Lower lobe of right lung (tissue), 2 donors: Measurements from ENCODE around the gene RAI14. TPM values are rescaled to one million over a fixed set of nuclear protein-coding genes. Genes with fewer than 3 reads are reported as not detected.

Source experiments
- ATAC-seq, 2 donors: fragments of 200-7000 bp; cut with Tn5 transposase; one replicate each; pipeline ENCODE4 v1.9.1; 2020 to 2022; ENCODE audit warnings: mild to moderate bottlenecking in 2 of 2, moderate library complexity in 2 of 2
- DNase-seq: peaks from one replicate; pipeline ENCODE4 v3.0.0-alpha.2; 2020
- H3K27ac ChIP-seq: fragments of 200-600 bp; one replicate; pipeline ENCODE4 v1.8.0; 2022
- H3K27me3 ChIP-seq: fragments of 200-600 bp; one replicate; pipeline ENCODE4 v1.8.0; 2022; ENCODE audit warnings: low read depth
- H3K36me3 ChIP-seq: fragments of 200-600 bp; one replicate; pipeline ENCODE4 v1.8.0; 2022; ENCODE audit warnings: mild to moderate bottlenecking
- H3K4me1 ChIP-seq: fragments of 200-600 bp; one replicate; pipeline ENCODE4 v1.8.0; 2022
- H3K4me3 ChIP-seq: fragments of 200-600 bp; one replicate; pipeline ENCODE4 v1.8.0; 2022; ENCODE audit warnings: mild to moderate bottlenecking
- H3K9me3 ChIP-seq: fragments of 200-600 bp; one replicate; pipeline ENCODE4 v1.8.0; 2022
- intact Hi-C: fragments of 100-400 bp; cut with DNase I; formaldehyde crosslinking; loops from one replicate; pipeline ENCODE4 v1.11.0; 2022
- total RNA-seq: library from RNA; stranded (reverse); fragmentation: NEBNext Ultra II Directional; extraction: Animal tissue kit (Norgen Biotek cat#: 25700); gene quantifications from one replicate; pipeline ENCODE4 v1.2.1, GENCODE V29; 2021
- TF ChIP-seq, protein P1 (sequence below): fragments of 200-600 bp; IDR thresholded peaks from one replicate; pipeline ENCODE4 v1.8.0; 2022; ENCODE audit warnings: antibody characterized with exemption, mild to moderate bottlenecking
- donor health status: DM: no; HTN: yes; CAD: no; lungs with severe emphysema.

Gene RAI14
- total RNA-seq, 1 donor from 2014 or later = 66.8 TPM

GRCh38 chr5:34842554-34842953 lies 186.4 kb downstream of the RAI14 start:
- ATAC-seq = no peak
- no peaks in the 10 kb centered on the region for H3K27me3 ChIP-seq
- no peak overlapping the region for H3K27ac ChIP-seq
- H3K4me3 ChIP-seq = no peak overlapping the region
- TF ChIP-seq, protein P1, sequence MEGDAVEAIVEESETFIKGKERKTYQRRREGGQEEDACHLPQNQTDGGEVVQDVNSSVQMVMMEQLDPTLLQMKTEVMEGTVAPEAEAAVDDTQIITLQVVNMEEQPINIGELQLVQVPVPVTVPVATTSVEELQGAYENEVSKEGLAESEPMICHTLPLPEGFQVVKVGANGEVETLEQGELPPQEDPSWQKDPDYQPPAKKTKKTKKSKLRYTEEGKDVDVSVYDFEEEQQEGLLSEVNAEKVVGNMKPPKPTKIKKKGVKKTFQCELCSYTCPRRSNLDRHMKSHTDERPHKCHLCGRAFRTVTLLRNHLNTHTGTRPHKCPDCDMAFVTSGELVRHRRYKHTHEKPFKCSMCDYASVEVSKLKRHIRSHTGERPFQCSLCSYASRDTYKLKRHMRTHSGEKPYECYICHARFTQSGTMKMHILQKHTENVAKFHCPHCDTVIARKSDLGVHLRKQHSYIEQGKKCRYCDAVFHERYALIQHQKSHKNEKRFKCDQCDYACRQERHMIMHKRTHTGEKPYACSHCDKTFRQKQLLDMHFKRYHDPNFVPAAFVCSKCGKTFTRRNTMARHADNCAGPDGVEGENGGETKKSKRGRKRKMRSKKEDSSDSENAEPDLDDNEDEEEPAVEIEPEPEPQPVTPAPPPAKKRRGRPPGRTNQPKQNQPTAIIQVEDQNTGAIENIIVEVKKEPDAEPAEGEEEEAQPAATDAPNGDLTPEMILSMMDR = no peak
- H3K36me3 ChIP-seq = no peaks in the 10 kb centered on the region
- peaks cover 13% of the 10 kb centered on the region for H3K4me1 ChIP-seq
- DNase-seq = no peak
- no peaks in the 10 kb centered on the region for H3K9me3 ChIP-seq
- intact Hi-C loops = no loop called here

GRCh38 chr5:34843497-34843896 lies 187.4 kb downstream of the RAI14 start:
- H3K27me3 ChIP-seq = no peaks in the 10 kb centered on the region
- intact Hi-C loops = no loop called here
- ATAC-seq (no peak), DNase-seq (no peak)
- H3K27ac ChIP-seq = no peak overlapping the region
- no peak overlapping the region for H3K4me3 ChIP-seq
- H3K9me3 ChIP-seq = no peaks in the 10 kb centered on the region
- peaks cover 10% of the 10 kb centered on the region for H3K4me1 ChIP-seq
- TF ChIP-seq, protein P1 = no peak
- no peaks in the 10 kb centered on the region for H3K36me3 ChIP-seq

DNA sequence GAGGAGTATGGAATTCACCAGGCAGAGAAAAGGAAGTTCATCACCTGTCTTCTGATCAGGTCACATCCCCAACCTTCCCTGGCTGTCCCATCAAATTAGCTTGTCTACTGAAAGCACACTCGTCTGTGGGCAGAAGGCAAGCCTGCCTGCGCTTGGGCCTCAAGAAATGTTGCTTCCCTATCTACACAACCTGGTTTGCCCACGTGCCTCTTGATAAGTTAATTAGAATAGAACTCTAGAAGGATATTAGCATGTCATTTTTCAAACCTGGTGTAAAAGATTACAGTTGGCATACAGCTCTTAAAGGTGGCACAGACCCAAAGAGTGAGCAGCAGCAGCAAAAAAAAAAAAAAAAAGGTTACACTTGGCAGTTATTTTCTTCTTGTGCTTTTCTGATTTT lies 188.0 kb downstream of the RAI14 start:
- H3K27me3 ChIP-seq = no peaks in the 10 kb centered on the region
- no peak overlapping the region for H3K27ac ChIP-seq
- ATAC-seq (no peak), DNase-seq (no peak)
- no peaks in the 10 kb centered on the region for H3K36me3 ChIP-seq
- H3K9me3 ChIP-seq = no peaks in the 10 kb centered on the region
- TF ChIP-seq, protein P1 = no peak
- peaks cover 7% of the 10 kb centered on the region for H3K4me1 ChIP-seq
- H3K4me3 ChIP-seq = no peak overlapping the region
- intact Hi-C loops = no loop called here

GRCh38 chr5:34844999-34845398 lies 188.9 kb downstream of the RAI14 start:
- H3K4me1 ChIP-seq = no peaks in the 10 kb centered on the region
- no peaks in the 10 kb centered on the region for H3K36me3 ChIP-seq
- no peak for ATAC-seq
- no peaks in the 10 kb centered on the region for H3K27me3 ChIP-seq
- TF ChIP-seq, protein P1 = no peak
- H3K9me3 ChIP-seq = no peaks in the 10 kb centered on the region
- no peak for DNase-seq
- intact Hi-C loops = no loop called here
- H3K27ac ChIP-seq = no peak overlapping the region
- H3K4me3 ChIP-seq = no peak overlapping the region

DNA sequence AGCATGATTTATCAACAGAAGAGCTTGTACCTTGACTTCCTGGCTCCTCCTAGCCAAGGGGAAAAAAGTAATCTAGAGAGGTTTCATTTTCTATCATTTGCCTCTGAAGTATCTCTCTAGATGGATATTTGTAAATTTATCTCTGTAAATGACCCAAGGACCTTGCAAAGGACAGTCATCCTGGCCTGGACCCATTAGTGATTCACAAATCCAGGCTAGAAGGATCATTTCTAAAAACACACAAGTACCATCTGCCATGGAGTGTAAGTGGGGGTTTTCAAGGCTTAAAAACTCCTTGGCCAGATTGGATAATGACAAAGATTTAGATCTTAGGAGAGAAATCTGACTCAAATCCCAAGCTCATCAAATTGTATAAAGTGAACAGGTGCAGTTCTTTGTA lies 190.9 kb downstream of the RAI14 start:
- no peaks in the 10 kb centered on the region for H3K9me3 ChIP-seq
- H3K4me3 ChIP-seq = no peak overlapping the region
- H3K4me1 ChIP-seq = no peaks in the 10 kb centered on the region
- H3K36me3 ChIP-seq = no peaks in the 10 kb centered on the region
- ATAC-seq (no peak), DNase-seq (no peak)
- H3K27me3 ChIP-seq = no peaks in the 10 kb centered on the region
- H3K27ac ChIP-seq = no peak overlapping the region
- TF ChIP-seq, protein P1 = no peak
- intact Hi-C loops = no loop called here

GRCh38 chr5:34847552-34847951 lies 191.4 kb downstream of the RAI14 start:
- Histone ChIP-seq H3K27ac (no peak overlapping the region), H3K4me1 (no peaks in the 10 kb centered on the region), H3K27me3 (no peaks in the 10 kb centered on the region), H3K4me3 (no peak overlapping the region), H3K36me3 (no peaks in the 10 kb centered on the region), H3K9me3 (no peaks in the 10 kb centered on the region)
- TF ChIP-seq, protein P1 = no peak
- ATAC-seq (no peak), DNase-seq (no peak)
- intact Hi-C loops = no loop called here
